ENCODE results near the gene EVL. TPM values are rescaled to one million over a fixed set of nuclear protein-coding genes. Genes with fewer than 3 reads are reported as not detected.
A peak's percentile ranks its signal among the peaks of the same experiment; 100 is the strongest.

The EVL gene
- total and polyA plus RNA-seq, 10 of the 15 experiments (the other 5 are each of a cell fraction or from before 2014, with no cell fraction given) = 11.9 to 341 (median 89.8) TPM

GRCh38 chr14:100065942-100066574, 836 bp downstream of the EVL start:
- Histone ChIP-seq H3K27me3 (replicated peaks in 1 of 2; ENCODE audit: control insufficient read depth in 2 of 2, insufficient read depth in 2 of 2, low read length in 1 of 2) (no peaks in the 10 kb centered on the region), H3K79me2 (ENCODE audit: control insufficient read depth, insufficient read depth, low read length) (peaks cover 65% of the 10 kb centered on the region), H3K4me2 (ENCODE audit: control insufficient read depth, insufficient read depth) (peak overlapping the region; percentile 93), H3K4me1 (ENCODE audit: control insufficient read depth, insufficient read depth, low read length) (peaks cover 59% of the 10 kb centered on the region), H3K36me3 (ENCODE audit: control insufficient read depth in 2 of 2, insufficient read depth in 2 of 2, low read length in 1 of 2) (no peaks in the 10 kb centered on the region; a peak in 1 of 4 replicates), H3K4me3 (peak overlapping the region; percentile 75), H4K20me1 (ENCODE audit: control insufficient read depth, insufficient read depth) (no peaks in the 10 kb centered on the region), H3K9ac (ENCODE audit: control insufficient read depth, insufficient read depth, low read length) (peak overlapping the region; percentile 80), H3K9me3 (replicated peaks; ENCODE audit: control insufficient read depth, insufficient read depth, low read length) (no peaks in the 10 kb centered on the region), H3K27ac (ENCODE audit: control insufficient read depth, insufficient read depth) (peak overlapping the region; percentile 84), H2AFZ (ENCODE audit: control insufficient read depth, low read depth, low read length) (no peak overlapping the region)
- under 1% methylated on average over 10 of the region's 10 CpGs for WGBS (ENCODE audit: insufficient coverage, insufficient replicate concordance, low lambda C conversion rate, missing lambda C conversion rate)
- DNase-seq (ENCODE audit: low read depth, low spot score) (peak; percentile 94), FAIRE-seq (peak; percentile 89), ATAC-seq (peak; percentile 61)
- TSS peak; percentile 60 for BruUV-seq (replicated peaks)
- ChIA-PET POLR2A (interaction anchor here (0.6 to 6.4 kb wide), 10 partner anchors 7 to 1870 kb away, joined by 3 to 51 read pairs (median 4); no protein-coding TSS in a partner anchor), RAD21 (ENCODE audit: unreplicated experiment) (interaction anchor here (0.6 to 6.3 kb wide), 15 partner anchors 9 to 309 kb away, joined by 3 to 33 read pairs (median 5); a partner anchor contains a TSS), SMC1A (ENCODE audit: uncharacterized antibody, unreplicated experiment) (interaction anchor here (1.0 to 3.0 kb wide), 12 partner anchors 9 to 127 kb away, joined by 3 to 18 read pairs (median 5); no protein-coding TSS in a partner anchor), CTCF (interaction anchor here (0.7 to 12.8 kb wide), 12 partner anchors 9 to 128 kb away, joined by 3 to 156 read pairs (median 4); no protein-coding TSS in a partner anchor)
- intact Hi-C loops (cut with micrococcal nuclease; ENCODE audit: unreplicated experiment) = loop anchor here (5.0 kb wide), 4 partner anchors 69 to 311 kb away; partner anchors contain the start of genes WDR25 and YY1
- in situ Hi-C loops (cut with MboI) = no loop called here
- TF ChIP-seq E2F4 (IDR thresholded peaks at IDR 0.05; ENCODE audit: low read depth, low read length) (no peak), LARP7 (IDR thresholded peaks at IDR 0.05) (no peak; the same call in 1 of the 2 replicates), BCL3 (IDR thresholded peaks at IDR 0.05; ENCODE audit: borderline replicate concordance, insufficient read depth, low read depth, low read length, poor library complexity, severe bottlenecking) (no peak), MLLT1 (IDR thresholded peaks at IDR 0.05) (peak; percentile 74), PAX5 (IDR thresholded peaks at IDR 0.05; ENCODE audit: borderline replicate concordance, low read depth, low read length) (peak; percentile 88), POU2F2 (IDR thresholded peaks at IDR 0.05; ENCODE audit: borderline replicate concordance, low read depth, low read length) (peak; percentile 90), E4F1 (IDR thresholded peaks at IDR 0.05; ENCODE audit: borderline replicate concordance, partially characterized antibody) (no peak), EGR1 (IDR thresholded peaks at IDR 0.05; ENCODE audit: borderline replicate concordance in 1 of 2, low read depth in 2 of 2, low read length in 2 of 2) (peak in 1 of 2 experiments; percentile 58; a peak in 1 of 3 replicates), ESRRA (IDR thresholded peaks at IDR 0.05; ENCODE audit: low read length) (no peak)
- TF ChIP-seq, protein P1, sequence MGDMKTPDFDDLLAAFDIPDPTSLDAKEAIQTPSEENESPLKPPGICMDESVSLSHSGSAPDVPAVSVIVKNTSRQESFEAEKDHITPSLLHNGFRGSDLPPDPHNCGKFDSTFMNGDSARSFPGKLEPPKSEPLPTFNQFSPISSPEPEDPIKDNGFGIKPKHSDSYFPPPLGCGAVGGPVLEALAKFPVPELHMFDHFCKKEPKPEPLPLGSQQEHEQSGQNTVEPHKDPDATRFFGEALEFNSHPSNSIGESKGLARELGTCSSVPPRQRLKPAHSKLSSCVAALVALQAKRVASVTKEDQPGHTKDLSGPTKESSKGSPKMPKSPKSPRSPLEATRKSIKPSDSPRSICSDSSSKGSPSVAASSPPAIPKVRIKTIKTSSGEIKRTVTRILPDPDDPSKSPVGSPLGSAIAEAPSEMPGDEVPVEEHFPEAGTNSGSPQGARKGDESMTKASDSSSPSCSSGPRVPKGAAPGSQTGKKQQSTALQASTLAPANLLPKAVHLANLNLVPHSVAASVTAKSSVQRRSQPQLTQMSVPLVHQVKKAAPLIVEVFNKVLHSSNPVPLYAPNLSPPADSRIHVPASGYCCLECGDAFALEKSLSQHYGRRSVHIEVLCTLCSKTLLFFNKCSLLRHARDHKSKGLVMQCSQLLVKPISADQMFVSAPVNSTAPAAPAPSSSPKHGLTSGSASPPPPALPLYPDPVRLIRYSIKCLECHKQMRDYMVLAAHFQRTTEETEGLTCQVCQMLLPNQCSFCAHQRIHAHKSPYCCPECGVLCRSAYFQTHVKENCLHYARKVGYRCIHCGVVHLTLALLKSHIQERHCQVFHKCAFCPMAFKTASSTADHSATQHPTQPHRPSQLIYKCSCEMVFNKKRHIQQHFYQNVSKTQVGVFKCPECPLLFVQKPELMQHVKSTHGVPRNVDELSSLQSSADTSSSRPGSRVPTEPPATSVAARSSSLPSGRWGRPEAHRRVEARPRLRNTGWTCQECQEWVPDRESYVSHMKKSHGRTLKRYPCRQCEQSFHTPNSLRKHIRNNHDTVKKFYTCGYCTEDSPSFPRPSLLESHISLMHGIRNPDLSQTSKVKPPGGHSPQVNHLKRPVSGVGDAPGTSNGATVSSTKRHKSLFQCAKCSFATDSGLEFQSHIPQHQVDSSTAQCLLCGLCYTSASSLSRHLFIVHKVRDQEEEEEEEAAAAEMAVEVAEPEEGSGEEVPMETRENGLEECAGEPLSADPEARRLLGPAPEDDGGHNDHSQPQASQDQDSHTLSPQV (IDR thresholded peaks at IDR 0.05) = no peak

All from GM12878 (cell line).